SK-N-DZ (cell line): ENCODE measurements around the gene SEC16A.

ENCODE experiments used
- DNase-seq: peaks from one replicate; pipeline ENCODE4 v3.0.0-alpha.2; 2015; ENCODE audit warnings: low spot score

SEC16A gene

GRCh38 chr9:136485049-136486045 is 2.5 kb upstream of the SEC16A start:
- DNase-seq, result peak; percentile 78

- no peak for DNase-seq
Measured at GRCh38 chr9:136484153-136485048, 1.6 kb upstream of the SEC16A start.

GRCh38 chr9:136483589-136484152 is 831 bp upstream of the SEC16A start:
- DNase-seq, result peak; percentile 89

- DNase-seq, result no peak
Measured at GRCh38 chr9:136482046-136482792, 621 bp downstream of the SEC16A start.

- no peak for DNase-seq
Measured at GRCh38 chr9:136481558-136481957, 1.3 kb downstream of the SEC16A start.

GRCh38 chr9:136476369-136477150 is 6.3 kb downstream of the SEC16A start:
- no peak for DNase-seq

- DNase-seq, result no peak
Measured at GRCh38 chr9:136474974-136475865, 7.6 kb downstream of the SEC16A start.

GRCh38 chr9:136474021-136474640 is 8.7 kb downstream of the SEC16A start:
- DNase-seq, result no peak

- DNase-seq, result no peak
Measured at GRCh38 chr9:136473354-136473721, 9.5 kb downstream of the SEC16A start.

GRCh38 chr9:136472640-136473353 is 10.0 kb downstream of the SEC16A start:
- no peak for DNase-seq

- DNase-seq, result no peak
Measured at GRCh38 chr9:136471802-136472487, 10.9 kb downstream of the SEC16A start.

GRCh38 chr9:136470792-136471469 is 11.9 kb downstream of the SEC16A start:
- no peak for DNase-seq

- no peak for DNase-seq
Measured at GRCh38 chr9:136470356-136470755, 12.5 kb downstream of the SEC16A start.

- no peak for DNase-seq
Measured at GRCh38 chr9:136467766-136468165, 15.1 kb downstream of the SEC16A start.

GRCh38 chr9:136466155-136466541 is 16.7 kb downstream of the SEC16A start:
- DNase-seq, result no peak

- no peak for DNase-seq
Measured at GRCh38 chr9:136465500-136466154, 17.2 kb downstream of the SEC16A start.

- DNase-seq, result no peak
Measured at GRCh38 chr9:136464241-136464640, 18.6 kb downstream of the SEC16A start.
